ENCODE results near the gene USP17L29.

DNA sequence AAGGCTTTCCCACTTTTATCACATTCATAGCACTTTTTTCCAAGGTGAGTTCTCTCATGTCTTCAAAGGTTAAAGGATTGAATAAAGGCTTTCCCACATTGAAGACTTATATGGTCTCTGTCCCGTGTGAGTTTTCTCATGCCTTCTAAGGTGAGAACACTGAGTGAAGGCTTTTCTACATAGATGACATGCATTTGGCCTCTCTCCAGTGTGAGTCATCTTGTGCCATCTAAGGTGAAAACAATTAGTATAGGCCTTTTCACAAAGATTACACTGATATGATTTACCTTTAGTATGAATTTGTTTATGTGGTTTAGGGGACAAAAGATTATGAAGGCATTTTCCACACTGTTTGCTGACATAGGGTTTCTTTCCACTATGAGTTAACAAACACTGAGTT lies 30.7 kb downstream of the USP17L29 start:
- TF ChIP-seq POLR2AphosphoS5 (IDR thresholded peaks at IDR 0.05; ENCODE audit: low read depth, low read length): no peak
- no peak for TF ChIP-seq EZH2 (IDR thresholded peaks at IDR 0.05)
- TF ChIP-seq, protein P1, sequence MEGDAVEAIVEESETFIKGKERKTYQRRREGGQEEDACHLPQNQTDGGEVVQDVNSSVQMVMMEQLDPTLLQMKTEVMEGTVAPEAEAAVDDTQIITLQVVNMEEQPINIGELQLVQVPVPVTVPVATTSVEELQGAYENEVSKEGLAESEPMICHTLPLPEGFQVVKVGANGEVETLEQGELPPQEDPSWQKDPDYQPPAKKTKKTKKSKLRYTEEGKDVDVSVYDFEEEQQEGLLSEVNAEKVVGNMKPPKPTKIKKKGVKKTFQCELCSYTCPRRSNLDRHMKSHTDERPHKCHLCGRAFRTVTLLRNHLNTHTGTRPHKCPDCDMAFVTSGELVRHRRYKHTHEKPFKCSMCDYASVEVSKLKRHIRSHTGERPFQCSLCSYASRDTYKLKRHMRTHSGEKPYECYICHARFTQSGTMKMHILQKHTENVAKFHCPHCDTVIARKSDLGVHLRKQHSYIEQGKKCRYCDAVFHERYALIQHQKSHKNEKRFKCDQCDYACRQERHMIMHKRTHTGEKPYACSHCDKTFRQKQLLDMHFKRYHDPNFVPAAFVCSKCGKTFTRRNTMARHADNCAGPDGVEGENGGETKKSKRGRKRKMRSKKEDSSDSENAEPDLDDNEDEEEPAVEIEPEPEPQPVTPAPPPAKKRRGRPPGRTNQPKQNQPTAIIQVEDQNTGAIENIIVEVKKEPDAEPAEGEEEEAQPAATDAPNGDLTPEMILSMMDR (IDR thresholded peaks at IDR 0.05 in 2 of 3, conservative IDR thresholded peaks at IDR 0.05 in 1 of 3; ENCODE audit: borderline replicate concordance in 1 of 3, insufficient read depth in 1 of 3, low read depth in 2 of 3, low read length in 2 of 3): no peak
- no peak for TF ChIP-seq EZH2phosphoT487 (IDR thresholded peaks at IDR 0.05; ENCODE audit: borderline replicate concordance)
- TF ChIP-seq ELF1 (IDR thresholded peaks at IDR 0.05; ENCODE audit: borderline replicate concordance, low read depth): no peak
- no peak for TF ChIP-seq POLR2A (IDR thresholded peaks at IDR 0.05; ENCODE audit: borderline replicate concordance, extremely low read depth, insufficient read depth, insufficient read length)
- TF ChIP-seq JUND (IDR thresholded peaks at IDR 0.05): no peak

Data from HCT116 (cell line).